Transverse colon (tissue), 4 donors: ENCODE data around the gene ACSF3.

Experiments
- CTCF ChIP-seq, 5 experiments: fragments of 200-600 bp in 3 of 5; fragments of 450-650 bp in 2 of 5; sonication (generic) in 3 of 5; IDR thresholded peaks; 1 replicate in 2 of 5; 2 replicates in 3 of 5; pipeline ENCODE4 v1.5.1; 2016 to 2017; ENCODE audit warnings: antibody characterized with exemption in 5 of 5, inconsistent platforms in 3 of 5, mild to moderate bottlenecking in 2 of 5, moderate library complexity in 1 of 5
- POLR2A ChIP-seq: fragments of 450-650 bp; IDR thresholded peaks from one replicate; pipeline ENCODE4 v1.6.1; 2016; ENCODE audit warnings: antibody characterized with exemption, mild to moderate bottlenecking, moderate library complexity
- POLR2AphosphoS5 ChIP-seq, 3 donors: sonication (generic); formaldehyde crosslinking; IDR thresholded peaks; one replicate each; pipeline ENCODE4 v1.6.1; 2016; ENCODE audit warnings: antibody characterized with exemption in 3 of 3

- no peak for TF ChIP-seq CTCF (IDR thresholded peaks at IDR 0.05)
- TF ChIP-seq POLR2A, result no peak
- no peak for TF ChIP-seq POLR2AphosphoS5 (IDR thresholded peaks at IDR 0.05)
These were observed 41.5 kb downstream of the ACSF3 start for GRCh38 chr16:89135166-89135565.
